ENCODE measurements around the gene ZC3H4.
"Not testable (repeated sequence)": the region's sequence is repeated elsewhere in the genome, so short reads cannot be mapped to it uniquely, and the experiment has no call there.

The ZC3H4 gene

DNA sequence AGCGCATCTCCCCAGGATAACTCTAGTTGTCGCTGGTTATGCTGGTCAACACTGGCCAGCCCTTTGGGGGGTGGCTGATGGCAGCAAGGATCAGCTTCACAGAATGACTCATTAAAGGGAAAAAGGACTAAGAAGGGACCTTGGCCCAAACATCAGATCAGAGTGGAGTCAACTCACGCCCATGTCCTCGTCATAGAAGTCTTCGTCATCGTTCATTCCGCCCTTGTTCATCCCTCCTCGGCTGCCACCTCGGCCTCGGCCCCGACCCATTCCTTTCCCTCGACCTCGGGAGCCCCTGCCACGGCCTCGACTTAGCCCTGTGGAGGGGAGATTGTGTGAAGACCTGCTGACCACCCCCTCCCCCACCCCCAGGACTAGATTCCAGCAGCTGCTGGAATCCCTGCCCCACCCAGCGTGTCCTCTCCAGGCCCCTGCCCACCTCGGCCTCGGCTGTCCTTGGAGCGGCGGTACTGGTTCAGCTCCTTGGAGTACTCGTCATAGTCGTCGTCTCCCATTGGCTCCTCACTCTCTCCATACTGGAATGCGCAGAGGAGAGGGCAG, 28.6 kb downstream of the ZC3H4 start:
- no peak for DNase-seq (ENCODE audit: low read depth)

GRCh38 chr19:47082493-47082892, 31.1 kb downstream of the ZC3H4 start:
- no peak for DNase-seq (ENCODE audit: low read depth)

GRCh38 chr19:47081095-47081494, 32.5 kb downstream of the ZC3H4 start:
- DNase-seq (ENCODE audit: low read depth) = no peak

GRCh38 chr19:47078351-47078750, 35.2 kb downstream of the ZC3H4 start:
- not testable (repeated sequence) for DNase-seq (ENCODE audit: low read depth)

- DNase-seq (ENCODE audit: low read depth) = no peak
These were observed 37.6 kb downstream of the ZC3H4 start for GRCh38 chr19:47075941-47076340.

GRCh38 chr19:47075179-47075810, 38.3 kb downstream of the ZC3H4 start:
- DNase-seq (ENCODE audit: low read depth) = no peak

- DNase-seq (ENCODE audit: low read depth) = no peak
These were observed 39.0 kb downstream of the ZC3H4 start for GRCh38 chr19:47074621-47075020.

GRCh38 chr19:47073574-47073973, 40.0 kb downstream of the ZC3H4 start:
- no peak for DNase-seq (ENCODE audit: low read depth)

DNA sequence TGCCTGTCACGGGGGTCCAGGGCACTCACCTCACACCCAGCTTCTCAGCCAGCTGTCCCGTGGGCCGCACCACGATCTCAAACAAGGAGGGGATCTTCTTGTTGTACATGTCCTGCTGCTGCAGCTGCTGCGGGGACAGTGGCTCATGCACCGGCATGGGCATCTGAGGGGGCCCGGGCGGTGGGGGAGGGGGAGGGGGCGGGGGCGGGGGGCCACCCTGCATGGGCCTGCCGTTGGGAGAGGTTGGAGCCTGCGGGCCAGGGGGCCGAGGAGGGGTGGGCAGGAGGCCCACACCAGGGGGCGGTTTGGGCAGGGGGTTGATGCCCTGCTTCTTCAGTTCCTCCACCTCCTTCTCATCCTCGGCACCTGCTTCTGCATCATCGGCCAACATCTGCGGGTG, 41.3 kb downstream of the ZC3H4 start:
- no peak for DNase-seq (ENCODE audit: low read depth)

- no peak for DNase-seq (ENCODE audit: low read depth)
These were observed 41.8 kb downstream of the ZC3H4 start for GRCh38 chr19:47071731-47072130.

DNA sequence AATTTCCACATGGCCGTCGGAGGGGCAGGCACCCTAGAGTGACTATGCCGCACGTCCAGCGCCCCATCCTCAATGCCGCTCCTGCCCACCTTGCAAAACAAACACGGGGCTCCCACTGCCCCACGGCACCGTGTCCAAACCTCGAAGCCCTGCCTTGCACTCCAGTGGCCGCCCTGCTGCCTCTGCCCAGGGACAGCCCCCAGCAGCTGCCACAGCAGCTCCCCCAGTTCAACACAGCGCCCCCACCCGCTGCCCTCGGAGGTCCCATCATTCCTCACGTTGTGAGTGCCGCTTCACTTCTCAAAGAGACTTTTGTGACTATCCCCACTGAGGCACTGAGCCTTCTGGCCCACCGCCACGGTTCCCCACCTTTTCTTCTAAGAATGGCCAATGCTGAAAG, 42.8 kb downstream of the ZC3H4 start:
- no peak for DNase-seq (ENCODE audit: low read depth)

- no peak for DNase-seq (ENCODE audit: low read depth)
These were observed 43.8 kb downstream of the ZC3H4 start for GRCh38 chr19:47069795-47070194.

GRCh38 chr19:47068876-47069406, 44.6 kb downstream of the ZC3H4 start:
- no peak for DNase-seq (ENCODE audit: low read depth)

DNA sequence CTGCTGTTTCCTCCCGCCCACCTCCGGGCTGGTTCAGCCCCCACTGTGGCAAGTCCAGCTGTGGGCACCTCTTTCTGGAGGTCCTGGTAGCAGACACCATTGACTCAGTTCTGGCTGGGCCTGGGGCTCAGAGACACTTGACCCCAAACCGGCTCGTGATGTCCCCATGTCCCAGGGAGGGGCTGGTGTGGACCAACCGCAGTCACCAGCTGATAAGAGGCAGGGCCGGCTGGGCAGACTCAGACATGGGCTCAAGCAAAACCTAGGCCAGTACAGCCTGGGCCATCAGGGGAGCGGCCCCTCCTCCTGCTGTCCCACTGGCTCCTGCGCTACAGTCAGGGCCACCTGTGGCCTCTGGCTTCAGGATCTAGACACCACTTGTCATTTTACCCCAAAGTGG, 45.3 kb downstream of the ZC3H4 start:
- no peak for DNase-seq (ENCODE audit: low read depth)

DNA sequence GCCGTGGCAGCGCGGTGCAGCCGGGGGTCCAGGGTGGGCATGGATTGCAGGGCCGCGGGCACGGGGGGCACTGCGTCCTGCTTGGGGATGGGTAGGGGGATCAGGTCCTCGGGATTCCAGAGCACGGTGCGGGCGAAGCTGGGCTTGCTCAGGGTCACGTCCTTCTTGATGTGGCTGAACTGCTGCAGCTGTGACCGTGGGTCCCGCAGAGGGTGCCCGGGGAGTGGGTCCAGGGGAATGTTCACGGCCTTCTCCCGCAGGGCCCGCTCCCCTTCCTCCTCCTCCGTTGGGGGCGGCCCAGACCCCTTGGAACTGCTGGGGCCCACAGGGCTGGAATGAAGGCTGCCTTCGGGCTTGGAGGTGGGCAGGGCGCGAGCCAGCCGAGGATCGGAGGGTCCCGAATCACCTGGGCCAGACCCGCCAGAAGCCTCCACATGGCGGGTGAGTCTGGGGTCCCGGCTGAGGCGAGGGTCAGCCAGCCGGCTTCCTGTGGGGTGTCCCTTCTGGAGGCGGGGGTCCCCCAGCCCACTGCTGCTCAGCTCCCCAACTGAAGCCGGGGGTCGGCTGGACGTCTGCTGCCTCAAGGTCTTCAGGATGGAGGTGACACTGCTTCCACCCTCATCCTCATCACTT, 46.2 kb downstream of the ZC3H4 start:
- DNase-seq (ENCODE audit: low read depth) = no peak

GRCh38 chr19:47066376-47067214, 47.0 kb downstream of the ZC3H4 start:
- DNase-seq (ENCODE audit: low read depth) = no peak

- no peak for DNase-seq (ENCODE audit: low read depth)
These were observed 48.3 kb downstream of the ZC3H4 start for GRCh38 chr19:47065242-47065641.

DNA sequence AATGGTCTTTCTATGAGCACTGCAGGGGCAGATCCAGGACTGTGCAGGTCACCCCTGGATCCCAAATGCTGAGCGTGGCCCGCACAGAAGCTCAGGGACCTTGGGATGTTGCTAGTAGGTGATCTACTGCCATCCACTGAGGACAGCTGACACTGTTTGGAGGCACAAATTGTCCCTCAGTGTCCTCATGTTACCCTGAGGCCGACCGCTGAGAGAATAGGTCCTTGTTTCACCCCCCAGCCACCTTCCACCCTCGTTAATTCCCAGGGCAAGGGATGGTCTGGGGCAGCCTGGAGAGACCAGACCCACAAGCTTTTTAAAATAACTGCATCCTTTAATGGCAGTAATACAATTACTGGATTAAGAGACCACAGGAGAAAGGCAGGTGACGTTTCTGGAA, 49.7 kb downstream of the ZC3H4 start:
- DNase-seq (ENCODE audit: low read depth) = no peak

GRCh38 chr19:47058621-47059022, 55.0 kb downstream of the ZC3H4 start:
- DNase-seq (ENCODE audit: low read depth) = no peak

DNA sequence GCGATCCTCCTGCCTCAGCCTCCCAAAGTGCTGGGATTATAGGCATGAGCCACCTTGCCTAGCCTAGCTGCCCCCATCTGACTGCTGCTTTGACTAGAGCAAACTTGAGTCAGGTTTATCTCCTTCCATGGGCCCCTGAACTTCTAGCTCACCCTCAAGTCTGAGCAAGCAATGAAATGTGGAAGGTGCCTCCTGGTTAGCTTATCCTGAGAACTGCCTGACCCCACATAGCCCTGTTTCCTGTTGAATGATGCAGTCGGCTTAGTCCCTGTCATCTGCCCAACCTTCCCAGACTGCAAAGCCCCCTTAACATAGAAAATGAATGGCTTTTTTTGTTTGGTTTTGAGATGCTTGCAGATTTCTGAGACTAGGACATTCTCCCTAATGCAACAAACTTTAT, 56.2 kb downstream of the ZC3H4 start:
- DNase-seq (ENCODE audit: low read depth) = no peak

DNA sequence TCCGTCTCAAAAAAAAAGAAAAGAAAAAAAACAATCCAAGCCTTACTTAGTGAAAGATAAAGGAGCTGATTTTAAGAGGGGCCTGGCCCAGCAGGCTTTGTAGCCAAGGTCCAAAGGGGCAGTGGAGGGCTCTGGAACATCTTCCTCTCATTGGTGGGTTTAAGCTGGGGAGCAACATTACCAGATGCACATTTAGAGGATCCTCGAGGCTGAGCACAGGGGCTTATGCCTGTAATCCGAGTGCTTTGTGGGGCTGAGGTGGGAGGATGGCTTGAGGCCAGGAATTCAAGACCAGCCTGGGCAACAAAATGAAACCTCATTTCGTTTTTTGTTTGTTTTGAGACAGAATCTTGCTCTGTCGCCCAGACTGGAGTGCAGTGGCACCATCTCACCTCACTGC, 57.2 kb downstream of the ZC3H4 start:
- no peak for DNase-seq (ENCODE audit: low read depth)

GRCh38 chr19:47050562-47050961, 63.0 kb downstream of the ZC3H4 start:
- DNase-seq (ENCODE audit: low read depth) = not testable (repeated sequence)

GRCh38 chr19:47049307-47049700, 64.3 kb downstream of the ZC3H4 start:
- DNase-seq (ENCODE audit: low read depth) = peak; percentile 17

All from stromal cell of bone marrow (primary cell).